ENCODE results near the gene POLA2. TPM values are rescaled to one million over a fixed set of nuclear protein-coding genes. Genes with fewer than 3 reads are reported as not detected.
A peak's percentile ranks its signal among the peaks of the same experiment; 100 is the strongest.

The POLA2 gene
- total and polyA plus RNA-seq, 4 donors: 3.0 to 9.2 (median 3.8) TPM

DNA sequence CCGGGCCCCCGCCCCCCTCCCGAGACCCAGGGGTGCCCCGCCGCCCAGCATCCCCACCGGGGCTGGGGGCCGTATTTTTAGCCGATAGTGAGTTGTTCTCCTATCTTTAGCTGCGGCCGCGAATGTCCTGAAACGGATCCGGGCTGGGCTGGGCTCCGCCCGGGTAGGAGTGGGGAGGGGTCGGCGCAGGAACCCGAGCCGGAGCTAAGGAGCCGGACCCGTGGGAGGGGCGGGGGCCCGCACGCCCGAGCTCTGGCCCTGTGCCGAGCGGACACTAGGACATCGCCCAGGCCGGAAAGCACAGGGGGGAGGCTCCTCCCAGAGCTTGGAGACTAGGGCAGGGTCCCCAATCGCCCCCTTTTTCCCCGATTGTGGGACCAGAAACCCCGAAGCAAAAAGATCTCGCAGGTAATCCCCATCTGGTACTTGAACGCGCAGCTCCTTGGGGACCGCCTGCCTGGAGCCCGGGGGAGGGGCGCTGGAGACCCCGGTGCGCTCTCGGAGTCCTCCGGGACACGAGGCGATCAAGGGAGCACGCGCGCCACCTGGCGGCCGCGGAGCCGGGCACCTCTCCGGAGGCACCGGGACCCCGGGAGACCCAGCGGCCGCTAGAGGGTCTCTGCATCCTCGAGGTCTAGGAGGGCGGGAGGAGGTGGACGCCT is 53.6 kb downstream of the POLA2 start:
- intact Hi-C loops (cut with DNase I): loop anchor here (1.0 to 5.0 kb wide), 4 partner anchors 40 to 90 kb away; no protein-coding TSS in a partner anchor
- H3K36me3 ChIP-seq (ENCODE audit: control insufficient read depth in 1 of 2, insufficient read depth in 2 of 2, low read length in 1 of 2): no peaks in the 10 kb centered on the region
- peaks cover 0 to 2% of the 10 kb centered on the region in 2 donors for H3K4me1 ChIP-seq (ENCODE audit: control insufficient read depth in 1 of 2, insufficient read depth in 2 of 2, low read length in 2 of 2)
- DNase-seq: peak; percentile 84 to 96
- H3K4me3 ChIP-seq (ENCODE audit: low read length in 2 of 2): peak overlapping the region; percentile 74 to 82
- ATAC-seq (ENCODE audit: low FRiP score): peak; percentile 88
- H3K27me3 ChIP-seq (ENCODE audit: control insufficient read depth in 1 of 2, insufficient read depth in 2 of 2, low read length in 1 of 2): no peaks in the 10 kb centered on the region
- H3K9me3 ChIP-seq (ENCODE audit: control insufficient read depth, low read length): no peaks in the 10 kb centered on the region
- H3K27ac ChIP-seq (ENCODE audit: low read depth in 1 of 2, low read length in 2 of 2): no peak overlapping the region
- 1% methylated on average over 55 to 59 of the region's 59 CpGs for WGBS, 2 donors

DNA sequence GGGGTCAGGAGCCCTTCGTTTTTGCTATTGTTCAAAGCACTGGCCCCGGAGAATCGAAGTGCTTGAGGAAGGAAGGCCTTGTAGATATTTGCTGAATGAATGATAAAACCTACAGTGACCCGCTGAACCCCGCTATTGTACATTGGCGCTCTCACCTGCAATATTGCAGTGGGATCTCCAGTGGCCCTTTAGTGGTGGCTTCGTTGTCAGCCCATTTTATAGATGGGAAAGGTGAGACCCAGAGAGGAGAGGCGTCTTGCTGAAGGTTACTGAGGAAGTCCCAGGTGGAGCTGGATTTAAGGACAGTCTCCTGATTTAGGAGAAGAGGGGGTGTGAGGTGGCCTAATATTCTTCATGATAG is 54.1 kb downstream of the POLA2 start:
- whole genome bisulfite sequencing, 2 donors: 30 to 33% methylated on average over 8 of the region's 8 CpGs
- Histone ChIP-seq H3K9me3 (ENCODE audit: control insufficient read depth, low read length) (no peaks in the 10 kb centered on the region), H3K27me3 (ENCODE audit: control insufficient read depth in 1 of 2, insufficient read depth in 2 of 2, low read length in 1 of 2) (no peaks in the 10 kb centered on the region), H3K36me3 (ENCODE audit: control insufficient read depth in 1 of 2, insufficient read depth in 2 of 2, low read length in 1 of 2) (no peaks in the 10 kb centered on the region), H3K4me1 (ENCODE audit: control insufficient read depth in 1 of 2, insufficient read depth in 2 of 2, low read length in 2 of 2) (peaks cover 0 to 2% of the 10 kb centered on the region in 2 donors), H3K4me3 (ENCODE audit: low read length in 2 of 2) (no peak overlapping the region), H3K27ac (ENCODE audit: low read depth in 1 of 2, low read length in 2 of 2) (no peak overlapping the region)
- ATAC-seq (ENCODE audit: low FRiP score) (no peak), DNase-seq (no peak)
- intact Hi-C loops (cut with DNase I): loop anchor here (1.0 to 5.0 kb wide), 4 partner anchors 41 to 91 kb away; no protein-coding TSS in a partner anchor

- Histone ChIP-seq H3K9me3 (ENCODE audit: control insufficient read depth, low read length) (no peaks in the 10 kb centered on the region), H3K27me3 (ENCODE audit: control insufficient read depth in 1 of 2, insufficient read depth in 2 of 2, low read length in 1 of 2) (no peaks in the 10 kb centered on the region), H3K4me3 (ENCODE audit: low read length in 2 of 2) (no peak overlapping the region), H3K27ac (ENCODE audit: low read depth in 1 of 2, low read length in 2 of 2) (no peak overlapping the region), H3K4me1 (ENCODE audit: control insufficient read depth in 1 of 2, insufficient read depth in 2 of 2, low read length in 2 of 2) (peaks cover 0 to 2% of the 10 kb centered on the region in 2 donors), H3K36me3 (ENCODE audit: control insufficient read depth in 1 of 2, insufficient read depth in 2 of 2, low read length in 1 of 2) (no peaks in the 10 kb centered on the region)
- ATAC-seq (ENCODE audit: low FRiP score) (peak; percentile 12), DNase-seq (no peak)
- intact Hi-C loops (cut with DNase I): loop anchor here in 1 of 2 donors (5.0 kb wide), 1 partner anchor 89 kb away; no protein-coding TSS in a partner anchor
- WGBS, 2 donors: 63% methylated on average over 20 of the region's 20 CpGs
Observed at GRCh38 chr11:65316227-65317024, 54.7 kb downstream of the POLA2 start.

GRCh38 chr11:65317025-65317786 is 55.4 kb downstream of the POLA2 start:
- Histone ChIP-seq H3K9me3 (ENCODE audit: control insufficient read depth, low read length) (no peaks in the 10 kb centered on the region), H3K36me3 (ENCODE audit: control insufficient read depth in 1 of 2, insufficient read depth in 2 of 2, low read length in 1 of 2) (no peaks in the 10 kb centered on the region), H3K27ac (ENCODE audit: low read depth in 1 of 2, low read length in 2 of 2) (no peak overlapping the region), H3K4me1 (ENCODE audit: control insufficient read depth in 1 of 2, insufficient read depth in 2 of 2, low read length in 2 of 2) (peaks cover 0 to 2% of the 10 kb centered on the region in 2 donors), H3K27me3 (ENCODE audit: control insufficient read depth in 1 of 2, insufficient read depth in 2 of 2, low read length in 1 of 2) (no peaks in the 10 kb centered on the region), H3K4me3 (ENCODE audit: low read length in 2 of 2) (no peak overlapping the region)
- ATAC-seq (ENCODE audit: low FRiP score): no peak
- DNase-seq: peak; percentile 70 to 81
- 76% methylated on average over 11 to 13 of the region's 13 CpGs for WGBS, 2 donors
- intact Hi-C loops (cut with DNase I): loop anchor here in 1 of 2 donors (5.0 kb wide), 1 partner anchor 90 kb away; no protein-coding TSS in a partner anchor

DNA sequence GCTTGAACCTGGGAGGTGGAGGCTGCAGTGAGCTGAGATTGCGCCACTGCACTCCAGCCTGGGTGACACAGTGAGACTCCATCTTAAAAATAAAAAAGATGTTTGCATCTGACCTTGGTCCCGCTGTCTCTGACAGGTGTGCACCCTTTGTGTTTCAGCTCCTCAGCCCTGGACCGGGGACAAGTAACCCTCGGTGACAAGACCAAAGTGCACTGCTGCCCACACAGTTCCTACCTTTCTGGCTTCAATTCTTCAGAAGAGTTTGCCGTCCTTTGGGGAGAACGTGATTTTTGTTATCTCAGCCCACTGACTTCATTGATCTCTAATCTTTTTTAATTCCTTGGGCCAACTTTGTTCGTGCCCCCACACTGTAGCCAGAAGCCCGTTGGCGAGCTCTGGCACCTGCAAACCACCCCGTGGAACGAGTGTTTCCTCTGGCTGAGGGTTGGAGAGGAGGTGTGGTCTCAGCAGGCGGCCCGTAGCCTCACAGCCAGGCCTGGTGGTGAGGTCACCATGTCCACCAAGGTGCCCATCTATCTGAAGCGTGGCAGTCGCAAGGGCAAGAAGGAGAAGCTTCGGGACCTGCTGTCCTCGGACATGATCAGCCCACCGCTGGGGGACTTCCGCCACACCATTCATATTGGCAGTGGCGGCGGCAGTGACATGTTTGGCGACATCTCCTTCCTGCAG is 58.8 kb downstream of the POLA2 start:
- no peak for ATAC-seq (ENCODE audit: low FRiP score)
- no peak for DNase-seq
- Histone ChIP-seq H3K36me3 (ENCODE audit: control insufficient read depth in 1 of 2, insufficient read depth in 2 of 2, low read length in 1 of 2) (no peaks in the 10 kb centered on the region), H3K27ac (ENCODE audit: low read depth in 1 of 2, low read length in 2 of 2) (no peak overlapping the region), H3K4me1 (ENCODE audit: control insufficient read depth in 1 of 2, insufficient read depth in 2 of 2, low read length in 2 of 2) (no peaks in the 10 kb centered on the region), H3K9me3 (ENCODE audit: control insufficient read depth, low read length) (no peaks in the 10 kb centered on the region), H3K4me3 (ENCODE audit: low read length in 2 of 2) (no peak overlapping the region), H3K27me3 (ENCODE audit: control insufficient read depth in 1 of 2, insufficient read depth in 2 of 2, low read length in 1 of 2) (no peaks in the 10 kb centered on the region)
- 87% methylated on average over 22 of the region's 22 CpGs for WGBS, 2 donors
- intact Hi-C loops (cut with DNase I): no loop called here

GRCh38 chr11:65321076-65321475 is 59.3 kb downstream of the POLA2 start:
- no peaks in the 10 kb centered on the region for H3K4me1 ChIP-seq (ENCODE audit: control insufficient read depth in 1 of 2, insufficient read depth in 2 of 2, low read length in 2 of 2)

DNA sequence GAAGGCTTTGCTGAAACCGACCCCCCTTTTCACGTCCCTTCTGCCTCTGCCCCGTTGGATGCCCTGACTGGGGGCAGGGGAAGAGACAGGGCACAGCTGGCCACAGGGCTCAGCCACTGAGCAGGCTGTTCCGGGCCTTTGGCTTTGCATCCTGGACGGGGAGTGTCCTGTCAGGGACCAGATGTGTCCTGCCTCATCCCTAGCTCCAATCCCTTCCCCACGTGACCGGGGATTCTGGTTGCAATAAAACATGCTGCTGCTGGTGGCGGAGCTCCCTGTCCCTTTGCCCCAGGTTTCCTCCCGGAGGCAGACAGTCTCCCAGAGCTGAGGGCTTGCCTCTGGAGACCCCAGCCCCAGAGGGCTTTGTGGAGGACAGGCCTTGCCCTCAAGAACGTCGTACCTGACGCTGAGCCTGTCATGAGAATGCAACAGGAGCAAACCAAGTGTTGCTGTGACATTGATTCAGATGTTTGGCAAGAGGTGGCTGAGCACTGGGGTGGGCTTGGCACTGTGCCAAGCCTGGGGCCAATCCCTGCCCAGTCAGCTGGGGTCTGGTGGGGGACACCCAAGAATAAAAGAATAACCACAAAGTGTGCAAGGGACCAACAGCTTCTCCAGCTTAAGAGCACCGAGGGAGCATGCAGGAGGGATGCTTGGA is 60.2 kb downstream of the POLA2 start:
- no peak for DNase-seq
- Histone ChIP-seq H3K27me3 (ENCODE audit: control insufficient read depth in 1 of 2, insufficient read depth in 2 of 2, low read length in 1 of 2) (no peaks in the 10 kb centered on the region), H3K27ac (ENCODE audit: low read depth in 1 of 2, low read length in 2 of 2) (no peak overlapping the region), H3K4me1 (ENCODE audit: control insufficient read depth in 1 of 2, insufficient read depth in 2 of 2, low read length in 2 of 2) (no peaks in the 10 kb centered on the region), H3K4me3 (ENCODE audit: low read length in 2 of 2) (no peak overlapping the region), H3K9me3 (ENCODE audit: control insufficient read depth, low read length) (no peaks in the 10 kb centered on the region), H3K36me3 (ENCODE audit: control insufficient read depth in 1 of 2, insufficient read depth in 2 of 2, low read length in 1 of 2) (no peaks in the 10 kb centered on the region)
- no peak for ATAC-seq (ENCODE audit: low FRiP score)
- WGBS, 2 donors: 80 to 81% methylated on average over 13 of the region's 13 CpGs
- intact Hi-C loops (cut with DNase I): no loop called here

More at GRCh38 chr11:65321076-65321475, 59.3 kb downstream of the POLA2 start:
- ATAC-seq (ENCODE audit: low FRiP score) (no peak), DNase-seq (no peak)
- H3K27ac ChIP-seq (ENCODE audit: low read depth in 1 of 2, low read length in 2 of 2): no peak overlapping the region
- H3K9me3 ChIP-seq (ENCODE audit: control insufficient read depth, low read length): no peaks in the 10 kb centered on the region
- H3K4me3 ChIP-seq (ENCODE audit: low read length in 2 of 2): no peak overlapping the region
- H3K36me3 ChIP-seq (ENCODE audit: control insufficient read depth in 1 of 2, insufficient read depth in 2 of 2, low read length in 1 of 2): no peaks in the 10 kb centered on the region
- intact Hi-C loops (cut with DNase I): no loop called here
- H3K27me3 ChIP-seq (ENCODE audit: control insufficient read depth in 1 of 2, insufficient read depth in 2 of 2, low read length in 1 of 2): no peaks in the 10 kb centered on the region
- 90 to 92% methylated on average over 15 of the region's 15 CpGs for WGBS, 2 donors

GRCh38 chr11:65323813-65324212 is 62.1 kb downstream of the POLA2 start:
- peak; percentile 13 for ATAC-seq (ENCODE audit: low FRiP score)
- intact Hi-C loops (cut with DNase I): no loop called here
- Histone ChIP-seq H3K9me3 (ENCODE audit: control insufficient read depth, low read length) (no peaks in the 10 kb centered on the region), H3K4me3 (ENCODE audit: low read length in 2 of 2) (no peak overlapping the region), H3K4me1 (ENCODE audit: control insufficient read depth in 1 of 2, insufficient read depth in 2 of 2, low read length in 2 of 2) (no peaks in the 10 kb centered on the region), H3K27ac (ENCODE audit: low read depth in 1 of 2, low read length in 2 of 2) (no peak overlapping the region), H3K36me3 (ENCODE audit: control insufficient read depth in 1 of 2, insufficient read depth in 2 of 2, low read length in 1 of 2) (no peaks in the 10 kb centered on the region), H3K27me3 (ENCODE audit: control insufficient read depth in 1 of 2, insufficient read depth in 2 of 2, low read length in 1 of 2) (no peaks in the 10 kb centered on the region)
- WGBS, 2 donors: 76 to 79% methylated on average over 12 of the region's 12 CpGs
- DNase-seq: no peak

Data from aorta (tissue), 5 donors.